HG03095 (cell line): ENCODE data around the gene LIMS1.
"Not testable (repeated sequence)": the region's sequence is repeated elsewhere in the genome, so short reads cannot be mapped to it uniquely, and the experiment has no call there.

Experiments used
- ATAC-seq: cut with Tn5 transposase; IDR thresholded peaks from one replicate; pipeline ENCODE4 v1.9.1; 2021; ENCODE audit warnings: moderate library complexity; ENCODE audit not compliant: unreplicated experiment

The LIMS1 gene

GRCh38 chr2:108655270-108655669 lies 121.0 kb downstream of the LIMS1 start:
- ATAC-seq, result not testable (repeated sequence)

GRCh38 chr2:108656282-108656681 lies 122.0 kb downstream of the LIMS1 start:
- not testable (repeated sequence) for ATAC-seq

GRCh38 chr2:108657517-108657916 lies 123.2 kb downstream of the LIMS1 start:
- ATAC-seq, result not testable (repeated sequence)

- ATAC-seq, result not testable (repeated sequence)
Measured at GRCh38 chr2:108658553-108658952, 124.3 kb downstream of the LIMS1 start.

- ATAC-seq, result not testable (repeated sequence)
Measured at GRCh38 chr2:108661493-108661892, 127.2 kb downstream of the LIMS1 start.

GRCh38 chr2:108662207-108662612 lies 127.9 kb downstream of the LIMS1 start:
- ATAC-seq, result peak; percentile 95

GRCh38 chr2:108663346-108663745 lies 129.1 kb downstream of the LIMS1 start:
- ATAC-seq, result not testable (repeated sequence)

GRCh38 chr2:108664089-108664488 lies 129.8 kb downstream of the LIMS1 start:
- not testable (repeated sequence) for ATAC-seq

- not testable (repeated sequence) for ATAC-seq
Measured at GRCh38 chr2:108664979-108665378, 130.7 kb downstream of the LIMS1 start.

- ATAC-seq, result not testable (repeated sequence)
Measured at GRCh38 chr2:108665975-108666374, 131.7 kb downstream of the LIMS1 start.

- ATAC-seq, result not testable (repeated sequence)
Measured at GRCh38 chr2:108667140-108667539, 132.9 kb downstream of the LIMS1 start.

- not testable (repeated sequence) for ATAC-seq
Measured at GRCh38 chr2:108670282-108670681, 136.0 kb downstream of the LIMS1 start.

GRCh38 chr2:108672200-108672805 lies 138.0 kb downstream of the LIMS1 start:
- not testable (repeated sequence) for ATAC-seq

GRCh38 chr2:108676522-108676921 lies 142.3 kb downstream of the LIMS1 start:
- ATAC-seq, result not testable (repeated sequence)

- not testable (repeated sequence) for ATAC-seq
Measured at GRCh38 chr2:108677239-108677744, 143.0 kb downstream of the LIMS1 start.

- not testable (repeated sequence) for ATAC-seq
Measured at GRCh38 chr2:108678198-108678651, 144.0 kb downstream of the LIMS1 start.

- not testable (repeated sequence) for ATAC-seq
Measured at GRCh38 chr2:108680805-108681204, 146.5 kb downstream of the LIMS1 start.

- ATAC-seq, result not testable (repeated sequence)
Measured at GRCh38 chr2:108688818-108689756, 154.8 kb downstream of the LIMS1 start.

GRCh38 chr2:108690001-108690400 lies 155.7 kb downstream of the LIMS1 start:
- ATAC-seq, result peak; percentile 68

GRCh38 chr2:108691447-108691846 lies 157.2 kb downstream of the LIMS1 start:
- no peak for ATAC-seq

- no peak for ATAC-seq
Measured at GRCh38 chr2:108701208-108701607, 166.9 kb downstream of the LIMS1 start.
